NK-92 treated with Interleukin-12 subunit alpha and Interleukin-12 subunit beta, amount 100 ng/mL, for 24 hours (cell line): Measurements from ENCODE around the gene PLEKHA6.

Experiments used
- DNase-seq: peaks from one replicate; lab custom pipeline; 2025; lab: John Stamatoyannopoulos, UW

The PLEKHA6 gene

GRCh38 chr1:204211046-204211445 is 148.7 kb downstream of the PLEKHA6 start:
- DNase-seq, result no peak

- DNase-seq, result no peak
Observed at GRCh38 chr1:204207136-204207616, 152.6 kb downstream of the PLEKHA6 start.

GRCh38 chr1:204206121-204206520 is 153.6 kb downstream of the PLEKHA6 start:
- no peak for DNase-seq

GRCh38 chr1:204205486-204205885 is 154.2 kb downstream of the PLEKHA6 start:
- no peak for DNase-seq

GRCh38 chr1:204204944-204205343 is 154.8 kb downstream of the PLEKHA6 start:
- no peak for DNase-seq

- DNase-seq, result no peak
Observed at GRCh38 chr1:204203206-204203767, 156.4 kb downstream of the PLEKHA6 start.

- no peak for DNase-seq
Observed at GRCh38 chr1:204202481-204202880, 157.2 kb downstream of the PLEKHA6 start.

GRCh38 chr1:204201348-204202040 is 158.2 kb downstream of the PLEKHA6 start:
- DNase-seq, result no peak

GRCh38 chr1:204199579-204199978 is 160.2 kb downstream of the PLEKHA6 start:
- no peak for DNase-seq

- DNase-seq, result no peak
Observed at GRCh38 chr1:204198348-204199340, 161.1 kb downstream of the PLEKHA6 start.

- DNase-seq, result no peak
Observed at GRCh38 chr1:204197068-204197467, 162.7 kb downstream of the PLEKHA6 start.

GRCh38 chr1:204196068-204196795 is 163.5 kb downstream of the PLEKHA6 start, which contains the start of gene KISS1:
KISS1 (minus strand) TSS chr1:204196491; CDS start chr1:204192876, 3,615 bp downstream.
- DNase-seq, result no peak

GRCh38 chr1:204194771-204195170 is 165.0 kb downstream of the PLEKHA6 start:
- no peak for DNase-seq

- DNase-seq, result no peak
Observed at GRCh38 chr1:204194080-204194479, 165.6 kb downstream of the PLEKHA6 start.

- no peak for DNase-seq
Observed at GRCh38 chr1:204192589-204193352, 167.0 kb downstream of the PLEKHA6 start.

GRCh38 chr1:204192046-204192445 is 167.7 kb downstream of the PLEKHA6 start:
- DNase-seq, result no peak

GRCh38 chr1:204191456-204191855 is 168.3 kb downstream of the PLEKHA6 start:
- DNase-seq, result no peak

GRCh38 chr1:204190212-204191211 is 169.2 kb downstream of the PLEKHA6 start:
- no peak for DNase-seq

- DNase-seq, result no peak
Observed at GRCh38 chr1:204188959-204189639, 170.6 kb downstream of the PLEKHA6 start.
